ENCODE results near the gene CD180.

CD180 gene

DNA sequence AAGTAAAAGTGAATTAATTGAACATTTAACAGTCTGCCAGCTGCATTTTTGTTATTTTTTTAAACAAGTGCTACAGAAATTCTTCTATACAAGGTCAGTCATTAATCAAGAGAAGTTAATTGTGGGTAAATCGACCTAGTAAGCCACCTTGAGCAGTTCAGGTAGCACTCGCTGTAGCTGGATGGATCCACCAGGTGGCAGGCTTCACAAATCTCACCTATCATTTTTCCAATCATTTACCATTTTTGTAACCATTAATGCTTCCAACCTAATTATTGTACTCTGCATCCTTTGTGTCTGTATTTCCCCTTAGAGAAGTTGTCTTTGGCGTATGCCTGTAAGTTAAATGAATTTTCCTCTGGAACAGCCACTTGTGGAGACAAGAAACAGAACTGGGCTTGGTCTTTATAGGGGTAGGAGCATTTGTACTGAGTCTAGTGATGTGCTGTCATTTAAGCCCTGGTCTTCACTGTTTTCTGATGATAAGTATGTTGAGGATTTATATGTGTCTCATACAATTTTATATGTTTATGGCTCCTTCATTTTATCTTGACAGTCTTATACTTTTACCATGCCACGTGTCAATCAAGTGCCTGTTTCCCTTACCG is 39.5 kb downstream of the CD180 start:
- DNase-seq, result no peak

DNA sequence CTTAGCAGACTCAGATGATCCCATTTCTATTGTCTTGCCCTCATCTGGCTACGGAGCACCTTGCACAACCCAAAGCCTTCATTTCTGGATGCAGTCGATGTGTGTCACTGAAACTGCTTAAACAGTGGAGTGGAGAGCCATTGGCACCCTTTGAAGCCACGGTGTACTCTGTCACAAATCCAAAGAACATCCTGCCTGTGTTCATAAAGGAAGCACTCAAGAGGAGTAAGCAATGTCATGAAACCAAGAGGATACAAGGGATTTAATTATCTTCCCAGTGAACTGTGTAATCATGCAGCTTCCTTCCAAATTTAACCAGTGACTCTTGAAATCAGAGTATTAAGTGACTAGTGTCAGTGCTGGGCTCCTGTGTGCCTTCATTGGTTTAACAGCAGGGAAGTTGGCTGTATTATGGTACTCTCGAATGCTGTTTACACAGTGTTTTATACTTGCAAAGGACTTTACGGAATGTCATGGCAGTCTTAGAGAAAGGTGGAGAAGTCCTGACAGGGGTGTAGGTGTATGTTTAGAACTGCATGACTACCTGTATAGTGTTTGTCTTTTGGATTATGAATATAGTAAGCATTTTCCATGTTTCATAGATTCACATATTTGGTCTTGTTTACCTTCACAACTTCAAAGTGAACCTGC is 41.9 kb downstream of the CD180 start:
- peak; percentile 14 for DNase-seq

DNA sequence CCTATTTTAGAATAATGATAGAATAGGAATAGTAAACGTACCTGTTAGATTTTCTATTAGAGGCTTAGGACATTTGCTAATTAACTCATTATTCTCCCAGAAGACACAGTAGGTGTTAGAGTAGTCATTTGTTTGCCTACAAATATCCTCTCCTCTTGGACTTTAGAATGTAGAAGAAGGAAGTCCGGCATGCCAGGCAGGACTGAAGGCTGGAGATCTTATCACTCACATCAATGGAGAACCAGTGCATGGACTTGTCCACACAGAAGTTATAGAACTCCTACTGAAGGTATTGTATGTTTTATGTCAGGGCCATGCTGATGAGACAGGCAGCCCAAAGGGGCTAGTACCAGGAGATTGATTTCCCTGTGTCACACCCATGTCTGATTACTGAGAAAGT is 43.3 kb downstream of the CD180 start:
- no peak for DNase-seq

DNA sequence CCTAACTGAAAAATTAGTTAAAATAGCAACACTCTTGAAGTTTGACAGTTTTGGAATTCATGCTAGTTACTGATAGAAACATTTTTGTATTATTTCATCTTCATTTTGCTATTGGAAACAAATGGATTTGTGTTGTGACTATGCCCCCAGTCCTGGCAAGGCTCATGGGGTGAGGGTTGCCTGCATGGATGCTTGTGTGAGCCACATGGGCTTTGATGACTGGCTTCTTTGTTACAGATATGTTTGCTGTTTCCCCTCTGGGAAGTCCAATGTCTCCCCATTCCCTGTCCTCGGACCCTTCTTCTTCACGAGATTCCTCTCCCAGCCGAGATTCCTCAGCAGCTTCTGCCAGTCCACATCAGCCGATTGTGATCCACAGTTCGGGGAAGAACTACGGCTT is 44.2 kb downstream of the CD180 start:
- DNase-seq, result no peak

DNA sequence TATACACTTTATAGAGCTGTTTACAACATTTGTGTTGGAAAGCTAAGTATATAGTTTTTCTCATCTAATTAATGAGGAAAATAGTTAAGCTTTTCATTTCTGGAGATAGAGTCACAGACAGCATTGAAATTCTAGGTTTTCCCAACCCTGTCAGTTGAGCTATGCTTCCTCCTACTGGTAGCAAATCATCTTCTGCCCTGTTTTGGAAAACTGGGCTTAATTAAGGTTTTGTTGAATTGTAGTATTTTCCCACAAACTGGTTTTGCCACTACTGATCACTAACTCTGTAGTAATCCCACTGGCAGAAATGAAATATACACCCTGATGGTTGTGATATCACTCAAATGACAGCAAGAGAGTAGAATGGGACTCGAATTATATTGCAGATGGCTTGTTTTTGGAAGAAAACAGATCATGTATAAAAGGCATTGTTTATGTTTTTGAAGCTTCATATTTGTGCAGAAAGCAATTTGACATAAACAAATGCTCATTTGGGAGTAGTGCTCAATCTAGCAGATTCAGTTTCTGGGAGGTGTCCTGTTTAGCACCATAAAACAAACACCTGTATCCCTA is 46.6 kb downstream of the CD180 start:
- peak; percentile 57 for DNase-seq

DNA sequence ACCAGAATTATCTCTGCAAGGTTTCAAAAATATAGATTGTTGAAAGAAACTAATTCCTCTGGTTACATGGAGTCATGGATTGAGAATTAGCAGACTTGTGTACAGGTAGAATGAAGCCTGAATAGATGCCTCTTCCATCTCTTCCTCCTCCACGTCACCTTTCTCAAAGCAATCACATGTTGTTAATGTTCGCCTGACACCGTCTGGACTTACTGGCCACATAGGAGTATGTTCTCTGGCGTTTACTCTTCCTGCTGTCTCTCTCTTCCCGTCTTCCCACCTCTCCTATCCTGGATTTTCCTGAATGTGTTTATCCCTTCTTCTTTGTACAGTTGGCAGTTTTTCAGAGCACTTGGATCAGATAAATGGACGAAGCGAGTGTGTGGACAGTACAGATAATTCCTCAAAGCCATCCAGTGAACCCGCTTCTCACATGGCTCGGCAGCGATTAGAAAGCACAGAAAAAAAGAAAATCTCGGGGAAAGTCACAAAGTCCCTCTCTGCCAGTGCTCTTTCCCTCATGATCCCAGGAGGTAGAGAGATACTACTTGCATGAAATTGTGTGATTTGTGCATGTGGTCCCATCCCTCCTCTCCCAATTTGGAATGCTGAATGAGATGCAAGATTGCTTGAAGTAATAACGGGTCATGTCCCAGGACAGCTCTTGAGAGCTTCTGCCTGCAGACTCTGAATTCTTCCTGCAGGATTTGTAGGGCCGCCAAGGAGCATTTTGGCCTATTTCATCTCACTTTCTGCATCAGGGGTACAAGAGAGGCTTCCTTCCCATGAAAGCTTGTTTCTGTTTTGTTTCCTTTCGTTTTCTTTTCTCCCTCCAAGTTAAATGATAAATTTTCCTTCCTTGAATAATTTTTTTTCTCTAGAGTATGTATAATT is 47.3 kb downstream of the CD180 start:
- no peak for DNase-seq

DNA sequence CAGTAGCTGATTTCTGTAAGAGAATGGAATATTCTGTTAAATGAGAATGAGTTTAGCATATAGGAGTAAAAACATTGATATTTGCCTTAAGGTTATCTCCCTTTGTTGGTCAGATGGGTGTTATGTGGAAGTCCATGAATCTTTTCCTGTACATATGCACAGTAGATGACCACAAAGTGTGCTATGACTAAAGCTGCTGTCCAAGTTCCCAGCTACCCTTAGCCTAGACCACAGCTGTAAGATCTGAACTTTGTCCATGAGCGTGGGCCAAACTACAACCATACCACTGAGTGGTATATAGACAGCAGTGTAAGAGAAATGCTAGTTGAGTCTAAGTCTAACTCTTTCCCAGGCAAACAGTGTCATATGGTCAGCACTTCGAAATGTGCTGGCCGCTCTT is 48.8 kb downstream of the CD180 start:
- DNase-seq, result no peak

DNA sequence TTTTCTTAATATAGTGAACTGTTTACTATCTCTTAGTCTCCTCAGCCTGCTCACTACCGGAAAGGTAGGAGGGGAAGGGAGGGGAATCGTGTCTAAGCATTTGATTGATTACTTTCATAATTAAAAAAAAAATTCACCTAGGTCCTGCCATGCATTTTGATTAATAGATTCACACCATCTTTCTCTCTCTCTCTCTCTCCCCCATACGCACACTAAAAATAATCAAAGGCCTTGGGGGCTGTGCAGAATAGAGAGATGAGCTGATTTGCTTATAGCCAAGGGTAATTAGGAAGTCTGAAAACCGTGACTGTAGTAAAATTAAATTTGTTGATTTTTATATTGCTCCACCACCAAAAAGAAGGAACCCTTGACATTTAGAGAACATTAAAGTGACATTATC is 49.6 kb downstream of the CD180 start:
- DNase-seq, result no peak

DNA sequence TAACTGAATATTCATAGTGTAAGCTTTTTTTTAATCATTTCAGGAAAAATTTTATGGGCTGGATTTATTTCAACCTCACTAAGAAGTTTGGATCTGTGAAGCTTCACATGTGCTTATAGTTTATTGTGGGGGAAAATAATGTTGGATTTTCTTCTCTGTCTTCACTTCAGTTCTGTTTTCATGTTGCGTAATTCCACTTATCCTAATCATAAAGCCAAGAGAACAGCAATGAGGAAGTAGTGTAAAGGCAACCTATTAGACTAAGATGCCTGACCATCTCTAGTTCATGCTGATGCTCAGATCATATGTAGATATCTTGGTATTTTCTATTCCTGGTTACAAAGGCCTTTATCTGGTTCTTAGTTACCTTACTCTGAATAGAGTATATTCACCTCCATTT is 50.0 kb downstream of the CD180 start:
- no peak for DNase-seq

DNA sequence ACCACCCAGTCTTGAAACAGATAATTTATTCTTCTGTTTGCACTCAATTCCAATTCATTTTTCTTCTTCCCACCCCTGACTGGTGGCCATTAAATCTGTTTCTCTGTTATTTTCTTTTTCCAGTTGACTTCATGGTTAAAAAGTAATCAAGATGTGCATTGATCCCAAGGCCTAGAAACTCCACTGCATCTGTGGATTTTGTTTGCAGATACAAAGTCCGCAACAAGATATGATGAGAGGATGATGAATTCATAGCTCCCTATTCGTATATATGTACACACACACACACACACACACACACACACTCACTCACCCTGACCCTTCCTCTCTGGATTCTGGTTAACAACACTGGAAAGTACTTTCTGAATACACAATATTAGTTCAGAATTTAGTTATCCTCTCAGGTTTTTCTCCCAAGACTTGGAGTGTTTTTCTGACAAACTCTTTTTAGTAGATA is 52.4 kb downstream of the CD180 start:
- no peak for DNase-seq

DNA sequence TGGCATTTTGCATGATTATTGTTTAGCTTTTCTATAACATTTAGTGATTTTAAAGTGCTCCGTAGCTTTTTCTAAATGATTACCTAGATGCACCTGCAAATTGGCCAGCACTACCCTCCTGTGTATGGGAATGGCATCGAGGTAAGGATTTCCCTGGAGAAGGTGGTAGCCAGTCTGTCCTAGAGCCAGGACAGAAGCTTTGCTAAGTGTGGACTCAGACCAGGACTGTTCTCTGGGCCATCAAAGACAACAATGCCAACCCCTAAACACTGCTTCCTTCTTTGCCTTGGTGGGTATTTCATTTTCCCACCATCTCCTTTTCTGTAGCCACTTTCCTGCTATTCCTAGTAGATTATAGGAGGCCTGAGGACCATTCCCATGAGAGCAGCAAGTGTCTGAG is 53.0 kb downstream of the CD180 start:
- DNase-seq, result no peak

DNA sequence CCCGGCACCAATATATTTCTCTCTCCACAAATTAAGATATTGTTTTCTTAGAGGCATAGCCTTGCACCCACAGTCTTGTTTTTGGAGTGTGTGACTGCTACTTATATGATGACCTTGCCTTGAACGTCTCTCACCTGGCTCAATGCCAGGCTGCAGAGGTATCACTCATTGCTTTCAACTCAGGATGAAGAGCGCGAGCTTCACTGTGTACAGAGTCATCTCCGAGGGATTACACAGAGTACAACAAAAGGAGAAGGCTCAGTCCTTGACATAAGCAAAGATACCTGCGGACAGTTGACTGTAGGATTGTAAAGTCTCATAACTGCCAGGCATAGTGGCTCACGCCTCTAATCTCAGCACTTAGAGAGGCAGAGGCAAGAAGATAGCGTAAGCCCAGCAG is 53.8 kb downstream of the CD180 start:
- DNase-seq, result no peak

DNA sequence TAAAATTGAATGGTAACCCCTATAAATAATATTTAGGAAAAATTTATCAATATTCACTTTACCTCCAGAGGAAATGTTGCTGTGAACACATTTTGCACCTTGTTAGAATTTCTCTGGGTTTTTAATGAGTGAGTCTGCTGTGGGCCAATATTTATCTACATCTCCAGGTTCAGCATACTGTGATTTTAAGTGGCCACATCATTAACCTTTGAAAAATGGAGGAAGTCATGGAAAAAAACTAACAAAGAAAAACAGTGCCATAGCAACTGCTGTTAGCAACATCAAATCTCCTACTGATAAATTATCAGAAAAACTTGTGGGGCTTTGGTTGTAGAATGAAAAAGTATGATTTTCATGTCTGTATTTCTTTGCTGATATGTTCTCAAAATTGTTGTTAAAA is 55.0 kb downstream of the CD180 start:
- DNase-seq, result no peak

DNA sequence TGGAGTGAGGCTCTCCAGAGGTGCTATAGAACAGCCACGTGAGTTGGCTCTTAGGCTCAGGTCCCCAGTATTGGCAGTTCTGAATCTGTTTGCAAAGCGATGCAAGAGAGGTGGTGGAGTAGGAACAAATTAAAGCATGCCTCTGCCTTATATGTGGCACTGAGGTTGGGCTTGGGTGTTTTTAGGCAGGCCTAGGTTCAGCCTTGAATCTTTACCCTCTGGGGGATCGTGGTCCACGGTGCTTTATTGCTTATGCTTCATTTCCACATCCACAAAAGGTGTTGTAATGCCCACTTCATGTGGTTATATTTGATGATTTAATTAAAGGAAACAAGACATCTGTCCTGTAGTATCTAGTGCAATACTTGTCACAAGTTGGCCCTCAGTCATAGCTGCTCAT is 56.2 kb downstream of the CD180 start:
- no peak for DNase-seq

DNA sequence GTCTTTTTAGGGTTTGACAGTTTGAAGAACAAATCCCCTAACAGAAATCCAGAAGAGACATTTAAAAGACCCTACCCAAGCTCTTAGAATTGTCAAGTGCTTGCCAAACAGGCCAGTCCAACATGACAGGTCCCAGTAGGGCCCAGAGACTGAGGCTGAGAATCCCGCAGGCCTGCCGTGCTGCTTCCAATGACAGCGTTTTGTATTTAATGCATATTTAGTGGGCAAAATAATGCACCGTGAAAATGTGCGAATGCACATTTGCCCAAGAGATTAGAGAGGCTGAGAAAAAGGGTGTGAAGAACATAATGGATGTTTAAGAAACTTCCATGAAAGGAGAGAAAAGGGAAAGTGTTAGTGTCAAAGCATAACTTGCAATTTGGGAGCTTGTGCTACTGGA is 57.6 kb downstream of the CD180 start:
- no peak for DNase-seq

DNA sequence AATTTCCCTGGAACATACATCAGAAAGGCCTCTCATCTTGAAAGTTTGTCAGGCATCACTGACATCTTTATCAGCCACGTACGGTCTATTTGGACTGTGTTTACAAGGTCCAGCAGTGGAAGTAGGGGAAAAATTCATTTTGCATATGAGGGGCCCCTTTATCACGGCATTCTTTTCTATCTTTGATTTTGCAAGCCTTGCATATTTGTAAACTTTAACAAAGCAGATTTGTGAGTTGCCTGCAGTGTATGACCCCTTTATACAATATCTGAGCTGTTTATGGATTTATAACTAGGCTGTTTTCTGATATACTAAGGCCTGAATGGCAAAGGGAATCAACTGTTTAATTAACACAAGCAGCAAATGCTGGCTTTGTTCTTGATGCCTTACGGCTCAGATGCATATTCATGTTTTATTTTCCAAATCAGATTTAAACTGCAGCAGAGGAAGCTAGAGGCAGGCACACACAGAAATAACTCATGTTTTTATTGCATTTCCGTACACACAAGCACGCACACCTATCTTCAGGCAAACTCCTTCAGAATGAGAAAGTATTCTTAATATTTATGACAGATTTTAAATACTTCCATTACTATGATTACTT is 61.1 kb downstream of the CD180 start:
- no peak for DNase-seq

DNA sequence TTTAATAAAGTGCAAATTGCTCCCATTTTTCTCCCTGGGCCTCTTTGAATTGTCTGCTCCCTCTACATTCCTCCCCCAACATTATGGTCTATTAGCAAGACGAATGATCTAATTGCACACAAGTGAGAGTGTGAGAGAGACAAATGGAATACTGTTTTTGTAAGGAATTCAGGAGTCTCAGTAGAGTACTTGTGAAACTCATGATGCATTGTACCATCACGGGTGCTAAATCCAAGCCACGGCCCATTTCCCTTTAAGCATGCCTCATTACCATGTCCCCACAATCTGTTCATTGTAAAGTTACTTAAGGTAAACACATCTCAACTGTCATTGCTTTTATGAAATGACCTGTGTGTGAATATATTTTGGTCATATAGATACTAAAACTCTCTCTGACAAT is 62.8 kb downstream of the CD180 start:
- DNase-seq, result no peak

DNA sequence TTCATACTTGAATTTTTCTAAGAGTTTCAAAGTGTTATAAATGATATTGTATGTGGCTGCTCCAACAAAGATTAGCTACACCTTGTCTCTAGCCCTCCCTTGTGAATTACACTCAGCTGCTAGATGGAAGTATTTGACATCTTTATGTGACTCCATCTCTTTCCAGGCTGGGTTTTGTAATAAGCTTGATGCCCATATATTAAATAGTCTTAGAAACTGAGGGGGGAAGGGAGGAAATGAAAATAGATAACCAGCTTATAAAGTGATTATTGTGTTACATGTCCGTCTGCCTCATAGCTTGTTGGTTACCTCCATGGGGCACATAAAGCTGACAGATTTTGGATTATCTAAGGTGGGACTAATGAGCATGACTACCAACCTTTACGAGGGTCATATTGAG is 63.4 kb downstream of the CD180 start:
- no peak for DNase-seq

DNA sequence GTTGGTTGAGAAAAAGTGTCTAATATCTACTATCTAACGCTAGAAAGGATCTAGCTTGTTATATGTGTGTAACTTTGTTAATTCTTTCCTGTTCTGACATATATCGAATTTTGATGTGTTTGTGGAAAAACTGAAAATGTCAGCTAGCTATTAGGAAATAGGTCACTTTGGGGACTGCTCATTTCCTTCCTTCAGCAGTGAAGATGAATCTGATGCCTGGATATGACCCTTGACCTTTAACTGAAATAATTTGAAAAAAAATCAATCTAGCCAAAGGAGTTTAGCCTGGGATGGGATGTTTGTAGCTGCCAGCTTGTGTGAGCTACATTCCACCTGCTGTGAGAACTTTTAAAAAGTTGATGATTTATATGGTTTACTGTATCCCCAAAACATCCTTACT is 66.8 kb downstream of the CD180 start:
- DNase-seq, result no peak
